HG03139 (cell line): Measurements from ENCODE around the gene BPNT1.
"Not testable (repeated sequence)": the region's sequence is repeated elsewhere in the genome, so short reads cannot be mapped to it uniquely, and the experiment has no call there.

Experiments used
- ATAC-seq: cut with Tn5 transposase; IDR thresholded peaks from one replicate; pipeline ENCODE4 v1.9.1; 2021; ENCODE audit not compliant: unreplicated experiment

BPNT1 gene

GRCh38 chr1:220089650-220090556 lies at the start of gene BPNT1:
TSS of gene BPNT1 (minus strand) at chr1:220089788. CDS start at chr1:220079846, 9,942 bp downstream.
- peak; percentile 60 for ATAC-seq

- no peak for ATAC-seq
Measured at GRCh38 chr1:220137019-220137786, 47.6 kb upstream of the BPNT1 start.

GRCh38 chr1:220135755-220136154 lies 46.2 kb upstream of the BPNT1 start:
- ATAC-seq = no peak

- no peak for ATAC-seq
Measured at GRCh38 chr1:220129479-220130210, 40.1 kb upstream of the BPNT1 start.

GRCh38 chr1:220127076-220127475 lies 37.5 kb upstream of the BPNT1 start:
- ATAC-seq = no peak

GRCh38 chr1:220124542-220124941 lies 35.0 kb upstream of the BPNT1 start:
- ATAC-seq = no peak

- no peak for ATAC-seq
Measured at GRCh38 chr1:220123889-220124288, 34.3 kb upstream of the BPNT1 start.

GRCh38 chr1:220123066-220123465 lies 33.5 kb upstream of the BPNT1 start:
- ATAC-seq = no peak

GRCh38 chr1:220121791-220122530 lies 32.4 kb upstream of the BPNT1 start:
- ATAC-seq = no peak

- no peak for ATAC-seq
Measured at GRCh38 chr1:220119043-220119512, 29.5 kb upstream of the BPNT1 start.

- no peak for ATAC-seq
Measured at GRCh38 chr1:220113136-220113695, 23.6 kb upstream of the BPNT1 start.

- ATAC-seq = not testable (repeated sequence)
Measured at GRCh38 chr1:220112600-220112999, 23.0 kb upstream of the BPNT1 start.

- ATAC-seq = not testable (repeated sequence)
Measured at GRCh38 chr1:220110473-220110872, 20.9 kb upstream of the BPNT1 start.

GRCh38 chr1:220099826-220100225 lies 10.2 kb upstream of the BPNT1 start:
- no peak for ATAC-seq

- peak; percentile 55 for ATAC-seq
Measured at GRCh38 chr1:220094016-220094911, 4.7 kb upstream of the BPNT1 start, which contains the start of gene IARS2. TSS of gene IARS2 (plus strand) at chr1:220094132. CDS start at chr1:220094217, 85 bp downstream.

- peak; percentile 3 for ATAC-seq
Measured at GRCh38 chr1:220093361-220094015, 3.9 kb upstream of the BPNT1 start.

- ATAC-seq = no peak
Measured at GRCh38 chr1:220092694-220093093, 3.1 kb upstream of the BPNT1 start.

- peak; percentile 38 for ATAC-seq
Measured at GRCh38 chr1:220086261-220086686, 3.3 kb downstream of the BPNT1 start.
